Keratinocyte (primary cell): Measurements from ENCODE around the gene CDCP1. TPM values are rescaled to one million over a fixed set of nuclear protein-coding genes. Genes with fewer than 3 reads are reported as not detected.

ENCODE experiments used
- DNase-seq: peaks from one replicate; pipeline ENCODE4 v3.0.0-alpha.2; 2011; ENCODE audit warnings: low read depth, missing footprints, low spot score
- FAIRE-seq: peaks from 2 replicates; lab custom pipeline; 2011; peaks lifted over from hg19 to GRCh38; lab: Jason Lieb, UNC
- H2AFZ ChIP-seq: 2 replicates; pipeline ENCODE4 v1.6.0; 2012; ENCODE audit warnings: low read length, control low read depth, inconsistent platforms; ENCODE audit not compliant: control insufficient read depth
- H3K27ac ChIP-seq: 2 replicates; pipeline ENCODE4 v1.5.1; 2011; ENCODE audit warnings: low read length; ENCODE audit not compliant: control insufficient read depth, insufficient read depth
- H3K27me3 ChIP-seq: 3 replicates; pipeline ENCODE4 v1.6.0; 2011; ENCODE audit warnings: low read length; ENCODE audit not compliant: control insufficient read depth, insufficient read depth; ENCODE audit errors: extremely low read depth
- H3K36me3 ChIP-seq, 2 experiments: 2 replicates in 1 of 2; 3 replicates in 1 of 2; pipeline ENCODE4 v1.5.1; 2011; ENCODE audit warnings: low read length in 2 of 2, mild to moderate bottlenecking in 1 of 2; ENCODE audit not compliant: control insufficient read depth in 2 of 2, insufficient read depth in 2 of 2; ENCODE audit errors: extremely low read depth in 1 of 2
- H3K4me1 ChIP-seq: 3 replicates; pipeline ENCODE4 v1.5.1; 2011; ENCODE audit warnings: low read length; ENCODE audit not compliant: control insufficient read depth, insufficient read depth; ENCODE audit errors: extremely low read depth
- H3K4me2 ChIP-seq: 3 replicates; pipeline ENCODE4 v1.6.0; 2011; ENCODE audit warnings: low read depth, low read length; ENCODE audit not compliant: control insufficient read depth, insufficient read depth; ENCODE audit errors: extremely low read depth
- H3K4me3 ChIP-seq, 3 experiments: fragments of 200-600 bp in 1 of 3; sonication (generic) in 1 of 3; 2 replicates in 2 of 3; 3 replicates in 1 of 3; pipeline ENCODE4 v1.5.1; 2011 to 2016; ENCODE audit warnings: low read length in 3 of 3, mild to moderate bottlenecking in 3 of 3, control low read depth in 2 of 3, inconsistent platforms in 1 of 3, low read depth in 1 of 3, mixed read lengths in 1 of 3, mixed run types in 1 of 3, moderate library complexity in 1 of 3; ENCODE audit not compliant: control insufficient read depth in 2 of 3, insufficient read depth in 2 of 3; ENCODE audit errors: extremely low read depth in 1 of 3
- H3K79me2 ChIP-seq: 2 replicates; pipeline ENCODE4 v1.6.0; 2012; ENCODE audit warnings: low read length; ENCODE audit not compliant: control insufficient read depth, insufficient read depth
- H3K9ac ChIP-seq: 3 replicates; pipeline ENCODE4 v1.6.0; 2011; ENCODE audit warnings: low read length; ENCODE audit not compliant: control insufficient read depth, insufficient read depth; ENCODE audit errors: extremely low read depth
- H3K9me1 ChIP-seq: 3 replicates; pipeline ENCODE4 v1.6.0; 2011; ENCODE audit warnings: low read length; ENCODE audit not compliant: control insufficient read depth, insufficient read depth; ENCODE audit errors: extremely low read depth
- H3K9me3 ChIP-seq: 2 replicates; pipeline ENCODE4 v1.5.1; 2012; ENCODE audit warnings: low read depth, low read length; ENCODE audit not compliant: control insufficient read depth
- H4K20me1 ChIP-seq: 3 replicates; pipeline ENCODE4 v1.6.0; 2011; ENCODE audit warnings: low read length; ENCODE audit not compliant: control insufficient read depth, insufficient read depth; ENCODE audit errors: extremely low read depth
- EZH2 ChIP-seq: IDR thresholded peaks from one replicate; pipeline ENCODE4 v1.6.1; 2012; ENCODE audit warnings: inconsistent platforms, mild to moderate bottlenecking, low read length, moderate library complexity
- dilution Hi-C: fragments of 300-500 bp; cut with MboI; formaldehyde crosslinking; loops from one replicate; pipeline ENCODE4 v1.7.0; 2020; ENCODE audit warnings: low sequenced_read_pairs; ENCODE audit not compliant: extremely low pct_ligation_motif_present
- polyA plus RNA-seq, 5 experiments: library from polyadenylated mRNA; depleted of rRNA in 3 of 5; stranded (reverse) in 3 of 5; stranded (forward) in 1 of 5; unstranded in 1 of 5; fragments of >200 nt; gene quantifications; 1 replicate in 1 of 5; 2 replicates in 3 of 5; 3 replicates in 1 of 5; pipeline versions ENCODE4 v1.2.1 to v1.2.3, GENCODE V29; 2011 to 2012; ENCODE audit warnings: missing spikeins in 2 of 5, low read depth in 1 of 5, low replicate concordance in 1 of 5
- TF ChIP-seq, protein P1 (sequence below), 3 experiments: IDR thresholded peaks in 1 of 3; conservative IDR thresholded peaks in 1 of 3; optimal IDR thresholded peaks in 1 of 3; 2 replicates in 2 of 3; 3 replicates in 1 of 3; pipeline versions ENCODE3 to v1.5.1; 2011; ENCODE audit warnings: low read length in 3 of 3, mild to moderate bottlenecking in 3 of 3, moderate library complexity in 2 of 3, control low read depth in 1 of 3, inconsistent platforms in 1 of 3; ENCODE audit not compliant: insufficient read depth in 2 of 3; ENCODE audit errors: extremely low read depth in 1 of 3

The CDCP1 gene
- polyA plus RNA-seq, 1 donor (not counting 4 experiments of a cell fraction or from before 2014, with no cell fraction given), result 85.8 TPM

DNA sequence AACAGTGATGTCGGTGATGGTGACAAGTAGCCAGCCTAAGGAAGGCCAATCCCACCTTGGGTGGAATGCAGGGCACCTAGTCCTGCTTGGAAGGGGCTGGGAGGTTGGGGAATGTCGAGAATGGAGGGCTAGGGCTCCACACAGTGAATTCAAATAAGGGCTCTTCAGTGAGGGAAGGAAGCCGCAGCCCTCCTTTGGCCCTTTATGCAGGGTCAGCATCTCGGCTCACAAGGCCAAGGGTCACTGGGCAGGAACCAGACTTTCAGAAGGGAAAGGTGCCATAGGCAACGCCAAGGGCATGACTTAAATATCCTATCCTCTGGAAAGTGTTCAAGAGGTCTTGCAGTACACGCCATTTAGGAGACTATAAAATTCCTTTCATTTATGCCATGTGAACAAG lies 63.2 kb downstream of the CDCP1 start:
- peaks cover 26% of the 10 kb centered on the region for H3K79me2 ChIP-seq
- no peak overlapping the region for H3K27ac ChIP-seq
- TF ChIP-seq EZH2, result no peak
- TF ChIP-seq, protein P1, sequence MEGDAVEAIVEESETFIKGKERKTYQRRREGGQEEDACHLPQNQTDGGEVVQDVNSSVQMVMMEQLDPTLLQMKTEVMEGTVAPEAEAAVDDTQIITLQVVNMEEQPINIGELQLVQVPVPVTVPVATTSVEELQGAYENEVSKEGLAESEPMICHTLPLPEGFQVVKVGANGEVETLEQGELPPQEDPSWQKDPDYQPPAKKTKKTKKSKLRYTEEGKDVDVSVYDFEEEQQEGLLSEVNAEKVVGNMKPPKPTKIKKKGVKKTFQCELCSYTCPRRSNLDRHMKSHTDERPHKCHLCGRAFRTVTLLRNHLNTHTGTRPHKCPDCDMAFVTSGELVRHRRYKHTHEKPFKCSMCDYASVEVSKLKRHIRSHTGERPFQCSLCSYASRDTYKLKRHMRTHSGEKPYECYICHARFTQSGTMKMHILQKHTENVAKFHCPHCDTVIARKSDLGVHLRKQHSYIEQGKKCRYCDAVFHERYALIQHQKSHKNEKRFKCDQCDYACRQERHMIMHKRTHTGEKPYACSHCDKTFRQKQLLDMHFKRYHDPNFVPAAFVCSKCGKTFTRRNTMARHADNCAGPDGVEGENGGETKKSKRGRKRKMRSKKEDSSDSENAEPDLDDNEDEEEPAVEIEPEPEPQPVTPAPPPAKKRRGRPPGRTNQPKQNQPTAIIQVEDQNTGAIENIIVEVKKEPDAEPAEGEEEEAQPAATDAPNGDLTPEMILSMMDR (optimal IDR thresholded peaks at IDR 0.05 in 1 of 3, IDR thresholded peaks at IDR 0.05 in 1 of 3, conservative IDR thresholded peaks at IDR 0.05 in 1 of 3; ENCODE audit: extremely low read depth in 1 of 3, insufficient read depth in 2 of 3, low read length in 3 of 3), result no peak
- no peaks in the 10 kb centered on the region for H3K9me3 ChIP-seq
- H3K4me1 ChIP-seq, result peaks cover under 1% of the 10 kb centered on the region
- H3K36me3 ChIP-seq, result peaks cover 37 to 46% of the 10 kb centered on the region in 2 experiments
- H2AFZ ChIP-seq, result no peak overlapping the region
- H3K9ac ChIP-seq, result no peak overlapping the region
- FAIRE-seq (no peak), DNase-seq (no peak)
- dilution Hi-C loops, result no loop called here
- H3K9me1 ChIP-seq, result peaks cover 3% of the 10 kb centered on the region
- H4K20me1 ChIP-seq, result no peaks in the 10 kb centered on the region
- H3K27me3 ChIP-seq, result no peaks in the 10 kb centered on the region
- no peak overlapping the region for H3K4me3 ChIP-seq
- H3K4me2 ChIP-seq, result no peak overlapping the region

DNA sequence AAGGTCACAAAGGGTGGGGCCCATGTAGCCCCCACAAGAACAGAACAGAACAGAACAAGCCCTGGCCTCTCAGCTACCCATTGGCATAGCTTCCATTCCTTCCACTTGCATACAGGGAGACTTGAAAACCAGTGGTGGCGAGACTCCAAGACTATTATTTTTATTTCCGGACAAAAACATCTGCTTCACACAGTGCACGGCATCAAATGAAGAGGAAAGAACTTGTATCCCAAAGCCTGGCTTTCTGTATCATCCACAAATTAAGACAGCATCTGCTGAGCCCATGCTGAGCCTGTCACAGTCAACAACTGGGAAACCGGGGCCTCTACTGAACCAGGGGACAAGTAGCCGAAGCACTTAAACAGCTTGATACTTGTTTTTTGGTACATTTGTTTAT lies 64.0 kb downstream of the CDCP1 start:
- Histone ChIP-seq H3K9me1 (peaks cover under 1% of the 10 kb centered on the region), H3K4me1 (no peaks in the 10 kb centered on the region), H3K9me3 (no peaks in the 10 kb centered on the region), H2AFZ (no peak overlapping the region), H3K27ac (no peak overlapping the region), H3K27me3 (no peaks in the 10 kb centered on the region), H3K36me3 (peaks cover 34 to 41% of the 10 kb centered on the region in 2 experiments), H3K4me2 (no peak overlapping the region), H3K4me3 (no peak overlapping the region), H3K9ac (no peak overlapping the region), H4K20me1 (no peaks in the 10 kb centered on the region), H3K79me2 (peaks cover 22% of the 10 kb centered on the region)
- dilution Hi-C loops, result no loop called here
- FAIRE-seq, result no peak
- TF ChIP-seq, protein P1 (optimal IDR thresholded peaks at IDR 0.05 in 1 of 3, IDR thresholded peaks at IDR 0.05 in 1 of 3, conservative IDR thresholded peaks at IDR 0.05 in 1 of 3; ENCODE audit: extremely low read depth in 1 of 3, insufficient read depth in 2 of 3, low read length in 3 of 3), result no peak
- no peak for TF ChIP-seq EZH2
- no peak for DNase-seq
